Right forelimb (tissue), 1 donor: ENCODE measurements around the gene DNASE1.
"Not testable (repeated sequence)": the region's sequence is repeated elsewhere in the genome, so short reads cannot be mapped to it uniquely, and the experiment has no call there.

Source experiments
- DNase-seq: peaks from one replicate; pipeline ENCODE4 v3.0.0-alpha.2; 2018

The DNASE1 gene

GRCh38 chr16:3654249-3654991, at the start of gene DNASE1:
Gene DNASE1 (plus strand): TSS chr16:3654691. CDS start chr16:3655374, 683 bp downstream.
- peak; percentile 50 for DNase-seq

- DNase-seq: no peak
These were observed 48.0 kb upstream of the DNASE1 start for GRCh38 chr16:3606441-3606840.

- DNase-seq: no peak
These were observed 47.3 kb upstream of the DNASE1 start for GRCh38 chr16:3607161-3607560.

- DNase-seq: no peak
These were observed 46.9 kb upstream of the DNASE1 start for GRCh38 chr16:3607634-3608033.

GRCh38 chr16:3608069-3608468, 46.4 kb upstream of the DNASE1 start:
- no peak for DNase-seq

GRCh38 chr16:3608976-3609375, 45.5 kb upstream of the DNASE1 start:
- DNase-seq: not testable (repeated sequence)

- DNase-seq: no peak
These were observed 44.4 kb upstream of the DNASE1 start for GRCh38 chr16:3609895-3610697.

GRCh38 chr16:3610698-3611145, 43.8 kb upstream of the DNASE1 start:
- DNase-seq: no peak

GRCh38 chr16:3611146-3611975, 43.1 kb upstream of the DNASE1 start, which contains the start of gene SLX4:
Gene SLX4 (minus strand): TSS chr16:3611606. CDS start chr16:3608964, 2,642 bp downstream.
- peak; percentile 92 for DNase-seq

- DNase-seq: no peak
These were observed 41.7 kb upstream of the DNASE1 start for GRCh38 chr16:3612510-3613466.

GRCh38 chr16:3618769-3619141, 35.7 kb upstream of the DNASE1 start:
- no peak for DNase-seq

- DNase-seq: no peak
These were observed 30.8 kb upstream of the DNASE1 start for GRCh38 chr16:3623642-3624041.

GRCh38 chr16:3625331-3625730, 29.2 kb upstream of the DNASE1 start:
- no peak for DNase-seq

- DNase-seq: no peak
These were observed 28.4 kb upstream of the DNASE1 start for GRCh38 chr16:3625911-3626732.

- no peak for DNase-seq
These were observed 17.0 kb upstream of the DNASE1 start for GRCh38 chr16:3637371-3637923.

- DNase-seq: no peak
These were observed 15.4 kb upstream of the DNASE1 start for GRCh38 chr16:3638916-3639644.

- DNase-seq: no peak
These were observed 14.3 kb upstream of the DNASE1 start for GRCh38 chr16:3640207-3640606.

- DNase-seq: no peak
These were observed 13.6 kb upstream of the DNASE1 start for GRCh38 chr16:3640632-3641501.
